GM12892 (cell line): Measurements from ENCODE around the gene ERG.

ENCODE experiments used
- POLR2A ChIP-seq: IDR thresholded peaks from 2 replicates; pipeline ENCODE4 v1.6.1; 2011; ENCODE audit warnings: low read depth, low read length, control low read depth
- POLR2AphosphoS5 ChIP-seq: IDR thresholded peaks from 2 replicates; pipeline ENCODE4 v1.6.1; 2011; ENCODE audit warnings: low read depth, low read length, control low read depth
- TAF1 ChIP-seq: IDR thresholded peaks from 2 replicates; pipeline ENCODE4 v1.6.1; 2011; ENCODE audit warnings: low read depth, mild to moderate bottlenecking, control low read depth, low read length, borderline replicate concordance

DNA sequence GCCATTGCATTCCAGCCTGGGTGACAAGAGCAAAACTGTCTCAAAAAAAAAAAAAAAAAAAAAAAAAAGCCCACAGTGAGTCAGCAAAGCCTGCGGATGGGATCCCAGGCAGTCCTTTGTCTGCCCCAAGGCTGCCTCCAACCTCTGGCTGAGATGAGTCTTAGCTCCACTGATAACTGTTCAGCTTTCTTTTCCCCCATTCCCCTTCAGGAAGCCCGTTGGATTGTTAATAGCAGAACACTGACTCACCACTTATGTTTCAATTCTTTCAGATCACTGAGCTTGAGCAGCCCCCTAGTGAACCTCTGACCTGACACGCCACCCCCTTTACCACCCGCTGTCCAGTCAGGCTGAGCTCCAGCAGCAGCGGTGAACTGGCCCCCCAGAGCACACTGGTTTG is 57.5 kb downstream of the ERG start:
- no peak for TF ChIP-seq POLR2A
- TF ChIP-seq POLR2AphosphoS5 = no peak
- TF ChIP-seq TAF1 = no peak
